HL-60 (cell line): ENCODE results near the gene SIGMAR1.

ENCODE experiments used
- DNase-seq, 2 experiments: peaks; one replicate each; pipeline ENCODE4 v3.0.0-alpha.2; 2010 to 2020; ENCODE audit warnings: low read depth in 1 of 2, low spot score in 1 of 2
- H3K27ac ChIP-seq: fragments of 250-450 bp; sonication (Bioruptor Pico); replicated peaks from 2 replicates; pipeline ENCODE4 v1.5.1; 2020; ENCODE audit warnings: mild to moderate bottlenecking, moderate library complexity
- H3K27me3 ChIP-seq: fragments of 250-450 bp; sonication (Bioruptor Pico); 2 replicates; pipeline ENCODE4 v1.5.1; 2021; ENCODE audit warnings: mild to moderate bottlenecking, moderate library complexity; ENCODE audit not compliant: insufficient read depth, poor library complexity, severe bottlenecking
- H3K4me3 ChIP-seq: replicated peaks from 2 replicates; pipeline ENCODE4 v1.5.1; 2011; ENCODE audit warnings: mild to moderate bottlenecking, control low read depth, low read length; ENCODE audit not compliant: insufficient read depth
- CTCF ChIP-seq: IDR thresholded peaks from one replicate; pipeline ENCODE4 v1.5.1; 2011; ENCODE audit warnings: low read length, control low read depth, inconsistent platforms; ENCODE audit not compliant: insufficient read depth
- GABPA ChIP-seq: IDR thresholded peaks from 2 replicates; pipeline ENCODE4 v1.6.1; 2012; ENCODE audit warnings: low read depth
- POLR2AphosphoS5 ChIP-seq: IDR thresholded peaks from 2 replicates; pipeline ENCODE4 v1.6.1; 2012; ENCODE audit warnings: low read depth
- REST ChIP-seq: IDR thresholded peaks from 2 replicates; pipeline ENCODE4 v1.6.1; 2012; ENCODE audit warnings: low read depth; ENCODE audit not compliant: insufficient replicate concordance
- SPI1 ChIP-seq: IDR thresholded peaks from 2 replicates; pipeline ENCODE4 v1.6.1; 2012; ENCODE audit warnings: low read depth, mild to moderate bottlenecking, borderline replicate concordance

The SIGMAR1 gene

GRCh38 chr9:34591917-34592866, 45.4 kb downstream of the SIGMAR1 start:
- TF ChIP-seq REST: no peak
- TF ChIP-seq GABPA: no peak
- no peak for TF ChIP-seq SPI1
- TF ChIP-seq CTCF: no peak
- TF ChIP-seq POLR2AphosphoS5: no peak
- Histone ChIP-seq H3K27me3 (peaks cover 58% of the 10 kb centered on the region), H3K27ac (no peak overlapping the region), H3K4me3 (no peak overlapping the region)
- no peak for DNase-seq

GRCh38 chr9:34591248-34591916, 46.2 kb downstream of the SIGMAR1 start:
- peak; percentile 66 for TF ChIP-seq CTCF
- TF ChIP-seq POLR2AphosphoS5: no peak
- peaks cover 66% of the 10 kb centered on the region for H3K27me3 ChIP-seq
- peak; percentile 57 to 67 for DNase-seq
- no peak overlapping the region for H3K27ac ChIP-seq
- H3K4me3 ChIP-seq: peak overlapping the region; percentile 21

- Histone ChIP-seq H3K27me3 (peaks cover 71% of the 10 kb centered on the region), H3K27ac (no peak overlapping the region), H3K4me3 (peak overlapping the region; percentile 21)
- TF ChIP-seq POLR2AphosphoS5: no peak
- TF ChIP-seq CTCF: no peak
- TF ChIP-seq GABPA: no peak
- TF ChIP-seq SPI1: no peak
- TF ChIP-seq REST: no peak
- no peak for DNase-seq
Measured at GRCh38 chr9:34590381-34591247, 47.0 kb downstream of the SIGMAR1 start.
